Prostate gland (tissue), 2 donors: ENCODE measurements around the gene NPM1. TPM values are rescaled to one million over a fixed set of nuclear protein-coding genes. Genes with fewer than 3 reads are reported as not detected.
"Not testable (repeated sequence)": the region's sequence is repeated elsewhere in the genome, so short reads cannot be mapped to it uniquely, and the experiment has no call there.

Experiments used
- DNase-seq: peaks from one replicate; pipeline ENCODE4 v3.0.0-alpha.2; 2019; ENCODE audit warnings: low spot score
- H3K27ac ChIP-seq, 2 donors: fragments of 200-600 bp; sonication (generic); 2 replicates each; pipeline ENCODE4 v1.5.1; 2017 to 2019
- H3K27me3 ChIP-seq: fragments of 200-600 bp; sonication (generic); replicated peaks from 2 replicates; pipeline ENCODE4 v1.5.1; 2019; ENCODE audit not compliant: insufficient read depth
- H3K36me3 ChIP-seq, 2 donors: fragments of 200-600 bp; sonication (generic); 1 replicate in 1 of 2; 2 replicates in 1 of 2; pipeline versions ENCODE4 v1.5.1 to v1.8.1; 2017 to 2019
- H3K4me1 ChIP-seq: fragments of 200-600 bp; sonication (generic); replicated peaks from 2 replicates; pipeline ENCODE4 v1.5.1; 2019
- H3K4me3 ChIP-seq, 2 donors: fragments of 200-600 bp; sonication (generic); 2 replicates each; pipeline ENCODE4 v1.5.1; 2017 to 2019
- H3K9me3 ChIP-seq: fragments of 200-600 bp; sonication (generic); 2 replicates; pipeline ENCODE4 v1.5.1; 2017
- CTCF ChIP-seq, 4 experiments: fragments of 200-600 bp in 2 of 4; fragments of 450-650 bp in 2 of 4; sonication (generic) in 2 of 4; IDR thresholded peaks; 1 replicate in 3 of 4; 2 replicates in 1 of 4; pipeline ENCODE4 v1.5.1; 2016 to 2019; ENCODE audit warnings: antibody characterized with exemption in 4 of 4, mild to moderate bottlenecking in 2 of 4, moderate library complexity in 2 of 4
- POLR2A ChIP-seq: fragments of 450-650 bp; IDR thresholded peaks from one replicate; pipeline ENCODE4 v1.6.1; 2016; ENCODE audit warnings: antibody characterized with exemption, mild to moderate bottlenecking
- POLR2AphosphoS5 ChIP-seq: sonication (generic); formaldehyde crosslinking; IDR thresholded peaks from one replicate; pipeline ENCODE4 v1.6.1; 2017; ENCODE audit warnings: antibody characterized with exemption
- WGBS: methylation state at CpG from one replicate; pipeline ENCODE4 v1.1.5; 2018; 5-methylcytosine and 5-hydroxymethylcytosine counted together
- intact Hi-C: fragments of 100-400 bp; cut with DNase I; formaldehyde crosslinking; loops from one replicate; pipeline ENCODE4 v1.14.2; 2022
- total RNA-seq, 2 donors: library from RNA; depleted of rRNA; stranded (reverse); fragments of >200 nt; gene quantifications; one replicate each; pipeline ENCODE4 v1.1.0, GENCODE V29; 2016

Gene NPM1
- total RNA-seq, 2 donors from 2014 or later = 397 to 544 TPM

GRCh38 chr5:171344936-171345608 is 42.6 kb upstream of the NPM1 start:
- no peak for TF ChIP-seq POLR2AphosphoS5
- TF ChIP-seq CTCF (IDR thresholded peaks at IDR 0.05) = no peak
- no peak for TF ChIP-seq POLR2A
- Histone ChIP-seq H3K4me1 (no peaks in the 10 kb centered on the region), H3K9me3 (no peaks in the 10 kb centered on the region), H3K27ac (no peak overlapping the region), H3K4me3 (no peak overlapping the region), H3K36me3 (no peaks in the 10 kb centered on the region), H3K27me3 (no peaks in the 10 kb centered on the region)
- DNase-seq = no peak
- intact Hi-C loops = no loop called here
- WGBS = 92% methylated on average over 19 of the region's 19 CpGs

- no peak for DNase-seq
- 87% methylated on average over 7 of the region's 7 CpGs for whole genome bisulfite sequencing
- intact Hi-C loops = no loop called here
- H3K27ac ChIP-seq = no peak overlapping the region
- no peaks in the 10 kb centered on the region for H3K36me3 ChIP-seq
- no peaks in the 10 kb centered on the region for H3K27me3 ChIP-seq
- H3K4me3 ChIP-seq = no peak overlapping the region
- TF ChIP-seq POLR2A (no peak), POLR2AphosphoS5 (no peak), CTCF (IDR thresholded peaks at IDR 0.05) (no peak)
- no peaks in the 10 kb centered on the region for H3K9me3 ChIP-seq
- H3K4me1 ChIP-seq = no peaks in the 10 kb centered on the region
These were observed 36.0 kb upstream of the NPM1 start for GRCh38 chr5:171351536-171352073.

- TF ChIP-seq CTCF (IDR thresholded peaks at IDR 0.05) = no peak
- no peak for TF ChIP-seq POLR2A
- no peak for TF ChIP-seq POLR2AphosphoS5
- Histone ChIP-seq H3K27ac (no peak overlapping the region), H3K27me3 (no peaks in the 10 kb centered on the region), H3K9me3 (no peaks in the 10 kb centered on the region), H3K4me3 (no peak overlapping the region), H3K36me3 (no peaks in the 10 kb centered on the region), H3K4me1 (no peaks in the 10 kb centered on the region)
- DNase-seq = no peak
- WGBS = 94% methylated on average over 5 of the region's 5 CpGs
- intact Hi-C loops = no loop called here
These were observed 32.3 kb upstream of the NPM1 start for GRCh38 chr5:171355302-171355724.

- Histone ChIP-seq H3K36me3 (no peaks in the 10 kb centered on the region), H3K27me3 (no peaks in the 10 kb centered on the region), H3K4me1 (no peaks in the 10 kb centered on the region), H3K9me3 (no peaks in the 10 kb centered on the region), H3K27ac (no peak overlapping the region), H3K4me3 (no peak overlapping the region)
- TF ChIP-seq POLR2AphosphoS5 (no peak), CTCF (IDR thresholded peaks at IDR 0.05) (no peak), POLR2A (no peak)
- no peak for DNase-seq
- intact Hi-C loops = no loop called here
- 93% methylated on average over 2 of the region's 2 CpGs for WGBS
These were observed 29.8 kb upstream of the NPM1 start for GRCh38 chr5:171357843-171358242.

- H3K36me3 ChIP-seq, DNase-seq, H3K4me3 ChIP-seq, H3K27ac ChIP-seq, H3K9me3 ChIP-seq, intact Hi-C loops, H3K4me1 ChIP-seq, H3K27me3 ChIP-seq: not testable (repeated sequence)
- 69% methylated on average over 7 of the region's 7 CpGs for WGBS
These were observed 26.5 kb upstream of the NPM1 start for GRCh38 chr5:171361151-171361550.

- H3K9me3 ChIP-seq, DNase-seq, H3K36me3 ChIP-seq, H3K27me3 ChIP-seq, H3K27ac ChIP-seq, intact Hi-C loops, H3K4me1 ChIP-seq, H3K4me3 ChIP-seq: not testable (repeated sequence)
- 94% methylated on average over 3 of the region's 3 CpGs for WGBS
These were observed 24.4 kb upstream of the NPM1 start for GRCh38 chr5:171363249-171363648.
